ENCODE results near the gene MUC5AC. TPM values are rescaled to one million over a fixed set of nuclear protein-coding genes. Genes with fewer than 3 reads are reported as not detected.
A peak's percentile ranks its signal among the peaks of the same experiment; 100 is the strongest.

The MUC5AC gene
- total and polyA plus RNA-seq, 11 donors, result not detected

DNA sequence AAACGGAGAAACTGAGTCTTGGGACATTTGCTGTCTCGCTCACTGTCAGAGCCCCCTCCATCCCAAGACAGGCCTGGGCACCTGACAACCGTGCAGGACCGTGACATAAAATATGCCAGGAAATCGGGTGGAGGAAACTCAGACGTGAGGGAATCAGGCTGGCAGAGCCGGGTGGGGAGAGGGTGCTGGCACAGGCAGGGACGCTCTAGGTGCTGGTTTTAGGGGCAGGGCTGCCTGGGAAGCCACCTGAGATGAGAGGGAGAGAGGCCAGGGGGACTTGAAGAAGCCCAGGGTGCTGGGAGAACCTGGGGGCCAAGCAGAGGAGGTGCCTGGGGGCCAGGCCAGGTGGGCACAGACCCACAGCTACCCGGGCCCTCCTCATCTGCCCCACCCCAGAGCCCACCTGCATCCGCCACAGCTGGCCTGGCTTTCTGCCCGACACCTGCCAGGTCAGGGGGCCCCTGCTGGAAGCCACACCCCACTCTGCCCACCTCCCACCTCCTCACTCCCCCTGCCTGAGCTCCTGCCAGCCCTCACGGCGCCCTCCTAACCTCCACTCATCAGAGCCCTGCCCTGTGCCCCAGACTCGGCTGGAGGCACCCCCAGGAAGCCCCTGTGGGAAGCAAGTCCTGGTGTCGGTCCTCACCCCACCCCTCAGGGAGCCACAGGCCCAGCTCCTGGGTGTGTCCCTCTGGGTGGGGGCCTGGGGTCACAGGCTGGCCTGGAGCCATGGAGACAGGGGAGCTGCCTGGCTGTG, 27.3 kb upstream of the MUC5AC start:
- WGBS, 4 donors, result 65 to 76% (median 71%) methylated on average over 14 to 15 of the region's 15 CpGs
- peaks cover 0 to 24% (median 14%) of the 10 kb centered on the region in 12 donors for H3K9me3 ChIP-seq
- TF ChIP-seq POLR2A (IDR thresholded peaks at IDR 0.05), result no peak
- TF ChIP-seq, protein P1, sequence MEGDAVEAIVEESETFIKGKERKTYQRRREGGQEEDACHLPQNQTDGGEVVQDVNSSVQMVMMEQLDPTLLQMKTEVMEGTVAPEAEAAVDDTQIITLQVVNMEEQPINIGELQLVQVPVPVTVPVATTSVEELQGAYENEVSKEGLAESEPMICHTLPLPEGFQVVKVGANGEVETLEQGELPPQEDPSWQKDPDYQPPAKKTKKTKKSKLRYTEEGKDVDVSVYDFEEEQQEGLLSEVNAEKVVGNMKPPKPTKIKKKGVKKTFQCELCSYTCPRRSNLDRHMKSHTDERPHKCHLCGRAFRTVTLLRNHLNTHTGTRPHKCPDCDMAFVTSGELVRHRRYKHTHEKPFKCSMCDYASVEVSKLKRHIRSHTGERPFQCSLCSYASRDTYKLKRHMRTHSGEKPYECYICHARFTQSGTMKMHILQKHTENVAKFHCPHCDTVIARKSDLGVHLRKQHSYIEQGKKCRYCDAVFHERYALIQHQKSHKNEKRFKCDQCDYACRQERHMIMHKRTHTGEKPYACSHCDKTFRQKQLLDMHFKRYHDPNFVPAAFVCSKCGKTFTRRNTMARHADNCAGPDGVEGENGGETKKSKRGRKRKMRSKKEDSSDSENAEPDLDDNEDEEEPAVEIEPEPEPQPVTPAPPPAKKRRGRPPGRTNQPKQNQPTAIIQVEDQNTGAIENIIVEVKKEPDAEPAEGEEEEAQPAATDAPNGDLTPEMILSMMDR (IDR thresholded peaks at IDR 0.05), result no peak
- no peaks in the 10 kb centered on the region for H3K4me1 ChIP-seq
- no peaks in the 10 kb centered on the region for H3K36me3 ChIP-seq
- peaks cover 0 to 38% (median 0%) of the 10 kb centered on the region in 9 donors for H3K27me3 ChIP-seq
- intact Hi-C loops (cut with DNase I), result no loop called here
- no peak for ATAC-seq
- H3K27ac ChIP-seq, result no peak overlapping the region
- DNase-seq, result peak in 1 of 5 donors; percentile 19
- no peak overlapping the region for H3K4me3 ChIP-seq

DNA sequence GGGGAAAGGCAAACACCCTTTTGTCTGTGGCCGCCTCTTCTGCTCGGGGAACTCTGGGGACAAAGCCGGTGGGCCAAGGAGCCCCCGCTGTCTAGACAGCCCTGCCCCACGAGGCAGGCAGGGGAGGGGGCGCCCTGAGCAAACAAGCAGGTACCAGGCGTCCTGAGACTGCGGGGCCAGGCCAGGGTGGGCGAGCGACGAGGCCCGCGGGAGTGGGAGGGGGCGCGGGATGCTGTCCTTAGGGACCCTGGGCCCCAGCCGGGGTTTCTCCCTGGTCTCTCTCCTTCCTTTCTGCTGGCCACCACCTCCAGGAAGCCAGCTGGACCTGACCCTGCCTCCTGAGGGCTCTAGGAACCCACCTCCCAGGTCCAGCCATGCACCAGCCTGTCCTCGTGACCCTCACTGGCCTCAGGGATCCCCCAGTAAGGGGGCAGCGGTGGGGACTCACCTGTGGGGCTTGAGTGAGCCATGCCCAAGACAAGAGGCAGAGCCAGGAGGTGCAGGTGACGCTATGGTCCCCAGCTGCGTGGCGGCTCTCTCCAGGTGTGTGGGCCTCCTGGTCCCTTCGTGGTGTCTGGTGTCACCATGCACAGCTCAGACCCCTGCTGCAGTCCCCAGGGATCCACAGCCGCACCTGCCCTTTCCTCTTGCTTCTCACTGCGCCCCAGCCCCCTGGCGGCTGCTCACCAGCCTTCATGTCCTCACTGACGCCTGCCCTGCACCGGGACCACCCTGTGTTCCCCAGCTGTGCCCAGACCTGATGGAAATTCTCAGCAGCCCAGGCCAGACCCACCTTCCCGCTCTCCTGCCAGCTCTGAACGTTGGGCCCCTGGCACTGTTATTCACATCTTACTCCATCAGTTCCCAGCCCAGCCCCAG, 26.5 kb upstream of the MUC5AC start:
- no peaks in the 10 kb centered on the region for H3K4me1 ChIP-seq
- DNase-seq, result peak in 2 of 5 donors; percentile 16 to 37
- H3K36me3 ChIP-seq, result no peaks in the 10 kb centered on the region
- intact Hi-C loops (cut with DNase I), result no loop called here
- no peak overlapping the region for H3K4me3 ChIP-seq
- peaks cover 0 to 26% (median 15%) of the 10 kb centered on the region in 12 donors for H3K9me3 ChIP-seq
- H3K27me3 ChIP-seq, result peaks cover 0 to 37% (median 0%) of the 10 kb centered on the region in 9 donors
- ATAC-seq, result no peak
- 74 to 79% (median 76%) methylated on average over 11 to 29 of the region's 29 CpGs for WGBS, 4 donors
- TF ChIP-seq, protein P1 (IDR thresholded peaks at IDR 0.05), result no peak
- TF ChIP-seq POLR2A (IDR thresholded peaks at IDR 0.05), result no peak
- H3K27ac ChIP-seq, result no peak overlapping the region

DNA sequence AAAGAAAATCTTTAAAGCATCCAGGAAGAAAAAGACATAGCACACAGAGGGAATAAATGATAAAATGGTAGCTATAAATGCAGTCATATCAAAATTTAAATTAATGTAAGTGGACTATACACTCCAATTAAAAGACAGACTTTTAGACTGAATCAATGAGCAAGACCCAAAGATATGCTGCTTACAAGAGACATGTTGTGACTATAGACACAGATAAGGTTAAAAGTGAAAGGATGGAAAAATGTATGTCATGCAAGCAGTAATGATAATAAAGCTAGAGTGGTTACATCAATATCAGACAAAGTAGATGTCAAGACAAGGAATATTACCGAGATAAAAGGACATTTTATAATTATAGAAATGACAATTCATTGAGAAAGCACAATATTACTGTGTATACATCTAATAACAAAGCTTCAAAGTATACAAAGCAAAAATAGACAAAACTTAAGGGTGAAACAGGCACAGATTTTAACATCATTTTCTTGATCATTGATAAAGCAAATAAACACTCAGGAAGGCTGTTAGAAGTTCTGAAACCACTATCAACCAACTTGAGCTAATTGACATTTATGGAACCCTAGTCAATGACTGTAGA, 22.8 kb upstream of the MUC5AC start:
- intact Hi-C loops (cut with DNase I), result no loop called here
- Histone ChIP-seq H3K36me3 (no peaks in the 10 kb centered on the region), H3K27ac (no peak overlapping the region), H3K4me1 (no peaks in the 10 kb centered on the region), H3K4me3 (no peak overlapping the region), H3K9me3 (peaks cover 0 to 26% (median 15%) of the 10 kb centered on the region in 12 donors), H3K27me3 (peaks cover 0 to 12% (median 0%) of the 10 kb centered on the region in 9 donors)
- TF ChIP-seq, protein P1 (IDR thresholded peaks at IDR 0.05), result no peak
- TF ChIP-seq POLR2A (IDR thresholded peaks at IDR 0.05), result no peak
- 61 to 77% (median 68%) methylated on average over 1 of the region's 1 CpG for WGBS, 4 donors
- ATAC-seq (no peak), DNase-seq (no peak)

Data from heart left ventricle (tissue), 16 donors.